ENCODE results near the gene PRR23E.

Gene PRR23E, protein sequence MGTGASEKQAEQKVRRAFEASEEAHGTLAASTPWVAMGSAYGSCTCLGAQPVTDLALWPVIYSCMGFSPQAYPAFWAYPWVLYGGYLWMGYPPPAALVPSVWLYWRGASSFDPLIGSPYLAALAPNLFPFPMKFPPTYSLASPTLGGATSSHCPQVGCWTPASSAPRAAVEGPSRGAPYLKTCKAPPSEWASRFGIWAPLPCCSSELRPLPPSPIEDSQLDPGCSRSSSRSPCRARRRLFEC

DNA sequence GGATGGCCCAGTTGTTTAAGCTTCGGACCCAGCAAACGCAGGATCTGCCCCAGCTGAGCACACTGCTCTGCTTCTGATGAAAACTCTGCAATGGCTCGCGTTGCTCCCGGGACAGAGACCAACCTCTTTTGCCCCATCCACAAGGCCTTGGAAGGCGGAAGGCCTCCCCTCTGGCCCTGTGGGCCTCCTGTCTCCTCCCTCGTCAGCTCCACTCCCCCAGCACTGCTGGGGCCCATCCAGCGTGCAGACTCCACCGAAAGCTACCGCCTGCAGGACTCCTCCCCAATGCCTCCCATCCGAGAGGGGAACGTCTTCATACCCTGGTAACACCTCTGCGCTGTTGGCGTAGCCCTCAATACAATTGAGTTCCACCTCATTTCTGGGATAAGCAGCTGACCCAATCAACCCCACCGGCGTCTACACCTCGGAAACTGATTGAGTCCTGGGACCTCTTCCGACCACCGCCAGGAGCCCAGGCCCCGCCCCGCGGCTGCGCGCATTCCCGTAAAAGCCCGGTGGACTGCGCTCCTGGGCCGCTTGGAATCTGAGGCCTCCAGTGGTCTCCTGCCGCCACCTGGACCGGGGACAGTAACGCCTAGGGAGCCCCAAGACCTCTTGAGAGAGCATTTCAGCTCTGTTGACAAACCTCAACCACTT lies at the start of gene PRR23E:
Gene PRR23E (plus strand): TSS at position 556 of the 657 bp plus-strand sequence. CDS start 3,555 bp downstream, outside the sequence.
- no peaks in the 10 kb centered on the region for H3K27me3 ChIP-seq (ENCODE audit: control insufficient read depth, insufficient read depth, low read length)
- H3K9ac ChIP-seq (ENCODE audit: low read depth, low read length): no peak within 1 kb of the TSS
- H3K36me3 ChIP-seq (ENCODE audit: control insufficient read depth, insufficient read depth, low read length): no peaks in the 10 kb centered on the region
- H3K27ac ChIP-seq (ENCODE audit: low read depth, low read length): no peak within 1 kb of the TSS
- no peak within 1 kb of the TSS for H3K4me3 ChIP-seq (ENCODE audit: low read depth, low read length)
- 0 out of 2 replicates have a peak, but pooled peaks cover 2% of the 10 kb centered on the region for H3K9me3 ChIP-seq (ENCODE audit: control insufficient read depth, insufficient read depth, low read length)
- H3K4me1 ChIP-seq (ENCODE audit: control insufficient read depth, insufficient read depth, low read length): no peaks in the 10 kb centered on the region

- Histone ChIP-seq H3K36me3 (ENCODE audit: control insufficient read depth, insufficient read depth, low read length) (no peaks in the 10 kb centered on the region), H3K9ac (ENCODE audit: low read depth, low read length) (no peak overlapping the region), H3K27ac (ENCODE audit: low read depth, low read length) (no peak overlapping the region), H3K4me1 (ENCODE audit: control insufficient read depth, insufficient read depth, low read length) (no peaks in the 10 kb centered on the region), H3K9me3 (ENCODE audit: control insufficient read depth, insufficient read depth, low read length) (no peaks in the 10 kb centered on the region), H3K27me3 (ENCODE audit: control insufficient read depth, insufficient read depth, low read length) (no peaks in the 10 kb centered on the region), H3K4me3 (ENCODE audit: low read depth, low read length) (no peak overlapping the region)
Observed at GRCh38 chr3:127143172-127143571, 49.8 kb upstream of the PRR23E start.

GRCh38 chr3:127144631-127145030 lies 48.3 kb upstream of the PRR23E start:
- Histone ChIP-seq H3K9me3 (ENCODE audit: control insufficient read depth, insufficient read depth, low read length) (no peaks in the 10 kb centered on the region), H3K27me3 (ENCODE audit: control insufficient read depth, insufficient read depth, low read length) (no peaks in the 10 kb centered on the region), H3K36me3 (ENCODE audit: control insufficient read depth, insufficient read depth, low read length) (no peaks in the 10 kb centered on the region), H3K27ac (ENCODE audit: low read depth, low read length) (no peak overlapping the region), H3K4me3 (ENCODE audit: low read depth, low read length) (no peak overlapping the region), H3K4me1 (ENCODE audit: control insufficient read depth, insufficient read depth, low read length) (no peaks in the 10 kb centered on the region), H3K9ac (ENCODE audit: low read depth, low read length) (no peak overlapping the region)

DNA sequence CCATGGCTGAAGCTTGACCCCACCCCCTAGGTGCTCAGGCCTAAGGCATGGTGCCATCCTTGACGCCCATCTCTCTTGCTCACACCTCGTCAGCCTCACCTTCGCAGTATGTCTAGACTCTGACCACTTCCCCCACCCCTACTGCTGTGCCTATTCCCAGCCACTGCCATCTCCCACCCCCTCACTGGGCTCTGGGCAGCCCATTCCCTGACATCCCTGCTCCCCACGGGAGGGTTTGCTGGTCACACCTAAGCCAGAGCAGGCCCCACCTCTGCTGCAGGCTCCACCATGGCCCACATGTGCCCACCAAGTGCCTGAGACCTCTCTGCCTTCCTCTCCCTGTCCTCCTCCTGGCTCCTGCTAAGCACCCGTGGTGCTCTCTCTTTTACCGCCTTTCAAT lies 47.7 kb upstream of the PRR23E start:
- Histone ChIP-seq H3K4me1 (ENCODE audit: control insufficient read depth, insufficient read depth, low read length) (no peaks in the 10 kb centered on the region), H3K27ac (ENCODE audit: low read depth, low read length) (no peak overlapping the region), H3K9ac (ENCODE audit: low read depth, low read length) (no peak overlapping the region), H3K9me3 (ENCODE audit: control insufficient read depth, insufficient read depth, low read length) (no peaks in the 10 kb centered on the region), H3K27me3 (ENCODE audit: control insufficient read depth, insufficient read depth, low read length) (no peaks in the 10 kb centered on the region), H3K4me3 (ENCODE audit: low read depth, low read length) (no peak overlapping the region), H3K36me3 (ENCODE audit: control insufficient read depth, insufficient read depth, low read length) (no peaks in the 10 kb centered on the region)

- Histone ChIP-seq H3K4me3 (ENCODE audit: low read depth, low read length) (no peak overlapping the region), H3K4me1 (ENCODE audit: control insufficient read depth, insufficient read depth, low read length) (no peaks in the 10 kb centered on the region), H3K9ac (ENCODE audit: low read depth, low read length) (no peak overlapping the region), H3K36me3 (ENCODE audit: control insufficient read depth, insufficient read depth, low read length) (no peaks in the 10 kb centered on the region), H3K9me3 (ENCODE audit: control insufficient read depth, insufficient read depth, low read length) (no peaks in the 10 kb centered on the region), H3K27me3 (ENCODE audit: control insufficient read depth, insufficient read depth, low read length) (no peaks in the 10 kb centered on the region), H3K27ac (ENCODE audit: low read depth, low read length) (no peak overlapping the region)
Observed at GRCh38 chr3:127147291-127147885, 45.5 kb upstream of the PRR23E start.

- H3K4me3 ChIP-seq (ENCODE audit: low read depth, low read length): no peak overlapping the region
- no peaks in the 10 kb centered on the region for H3K9me3 ChIP-seq (ENCODE audit: control insufficient read depth, insufficient read depth, low read length)
- H3K9ac ChIP-seq (ENCODE audit: low read depth, low read length): no peak overlapping the region
- H3K36me3 ChIP-seq (ENCODE audit: control insufficient read depth, insufficient read depth, low read length): no peaks in the 10 kb centered on the region
- no peaks in the 10 kb centered on the region for H3K4me1 ChIP-seq (ENCODE audit: control insufficient read depth, insufficient read depth, low read length)
- H3K27ac ChIP-seq (ENCODE audit: low read depth, low read length): no peak overlapping the region
- no peaks in the 10 kb centered on the region for H3K27me3 ChIP-seq (ENCODE audit: control insufficient read depth, insufficient read depth, low read length)
Observed at GRCh38 chr3:127149621-127150310, 43.2 kb upstream of the PRR23E start.

GRCh38 chr3:127150513-127151250 lies 42.2 kb upstream of the PRR23E start:
- Histone ChIP-seq H3K4me1 (ENCODE audit: control insufficient read depth, insufficient read depth, low read length) (no peaks in the 10 kb centered on the region), H3K9me3 (ENCODE audit: control insufficient read depth, insufficient read depth, low read length) (no peaks in the 10 kb centered on the region), H3K9ac (ENCODE audit: low read depth, low read length) (no peak overlapping the region), H3K27ac (ENCODE audit: low read depth, low read length) (no peak overlapping the region), H3K4me3 (ENCODE audit: low read depth, low read length) (no peak overlapping the region), H3K36me3 (ENCODE audit: control insufficient read depth, insufficient read depth, low read length) (no peaks in the 10 kb centered on the region), H3K27me3 (ENCODE audit: control insufficient read depth, insufficient read depth, low read length) (no peaks in the 10 kb centered on the region)

DNA sequence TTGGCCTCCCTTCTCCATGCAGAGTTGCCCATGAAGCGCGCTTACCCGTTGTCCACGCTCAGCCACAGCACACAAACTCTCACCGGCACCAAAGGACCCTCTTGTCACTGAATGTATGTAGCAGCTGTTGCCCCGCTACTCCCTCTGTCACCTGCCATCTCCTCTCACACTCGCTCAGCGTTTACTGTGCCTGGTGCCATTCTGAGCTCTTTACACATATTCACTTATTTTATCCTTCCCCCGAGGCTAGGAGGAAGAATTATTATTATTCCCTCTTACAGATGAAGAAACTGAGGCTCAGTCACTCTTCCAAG lies 41.7 kb upstream of the PRR23E start:
- H3K9ac ChIP-seq (ENCODE audit: low read depth, low read length): no peak overlapping the region
- H3K9me3 ChIP-seq (ENCODE audit: control insufficient read depth, insufficient read depth, low read length): no peaks in the 10 kb centered on the region
- no peaks in the 10 kb centered on the region for H3K36me3 ChIP-seq (ENCODE audit: control insufficient read depth, insufficient read depth, low read length)
- no peaks in the 10 kb centered on the region for H3K4me1 ChIP-seq (ENCODE audit: control insufficient read depth, insufficient read depth, low read length)
- no peaks in the 10 kb centered on the region for H3K27me3 ChIP-seq (ENCODE audit: control insufficient read depth, insufficient read depth, low read length)
- no peak overlapping the region for H3K27ac ChIP-seq (ENCODE audit: low read depth, low read length)
- no peak overlapping the region for H3K4me3 ChIP-seq (ENCODE audit: low read depth, low read length)

DNA sequence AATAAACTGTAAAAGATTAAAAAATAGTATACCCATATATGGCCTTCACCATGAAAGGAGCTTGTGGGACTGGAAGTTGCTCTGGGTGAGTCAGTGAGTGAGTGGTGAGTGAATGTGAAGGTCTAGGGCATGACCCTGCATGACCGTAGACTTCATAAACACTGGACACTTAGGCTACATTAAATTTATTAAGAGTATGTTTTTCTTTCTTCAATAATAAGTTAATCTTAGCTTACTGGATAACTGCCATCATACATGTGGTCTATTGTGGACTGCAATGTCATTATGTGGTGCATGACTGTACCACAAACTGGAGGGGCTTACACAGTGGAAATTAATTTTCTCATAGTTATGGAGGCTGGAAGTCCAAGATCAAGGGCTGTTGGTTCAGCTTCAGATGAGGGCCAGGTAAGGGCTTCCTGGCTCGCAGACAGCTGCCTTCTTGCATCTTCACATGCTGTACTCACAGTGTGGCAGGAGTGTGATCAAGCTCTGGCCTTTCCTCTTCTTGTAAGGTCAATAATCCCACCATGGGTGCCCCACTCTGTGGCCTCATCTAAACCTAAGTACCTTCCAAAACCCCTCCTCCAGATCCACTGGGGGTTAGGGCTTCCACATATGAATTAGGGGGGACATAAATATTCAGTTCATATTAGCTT lies 40.8 kb upstream of the PRR23E start:
- H3K4me3 ChIP-seq (ENCODE audit: low read depth, low read length): no peak overlapping the region
- H3K9ac ChIP-seq (ENCODE audit: low read depth, low read length): no peak overlapping the region
- no peak overlapping the region for H3K27ac ChIP-seq (ENCODE audit: low read depth, low read length)
- H3K36me3 ChIP-seq (ENCODE audit: control insufficient read depth, insufficient read depth, low read length): no peaks in the 10 kb centered on the region
- no peaks in the 10 kb centered on the region for H3K9me3 ChIP-seq (ENCODE audit: control insufficient read depth, insufficient read depth, low read length)
- H3K4me1 ChIP-seq (ENCODE audit: control insufficient read depth, insufficient read depth, low read length): no peaks in the 10 kb centered on the region
- H3K27me3 ChIP-seq (ENCODE audit: control insufficient read depth, insufficient read depth, low read length): no peaks in the 10 kb centered on the region

DNA sequence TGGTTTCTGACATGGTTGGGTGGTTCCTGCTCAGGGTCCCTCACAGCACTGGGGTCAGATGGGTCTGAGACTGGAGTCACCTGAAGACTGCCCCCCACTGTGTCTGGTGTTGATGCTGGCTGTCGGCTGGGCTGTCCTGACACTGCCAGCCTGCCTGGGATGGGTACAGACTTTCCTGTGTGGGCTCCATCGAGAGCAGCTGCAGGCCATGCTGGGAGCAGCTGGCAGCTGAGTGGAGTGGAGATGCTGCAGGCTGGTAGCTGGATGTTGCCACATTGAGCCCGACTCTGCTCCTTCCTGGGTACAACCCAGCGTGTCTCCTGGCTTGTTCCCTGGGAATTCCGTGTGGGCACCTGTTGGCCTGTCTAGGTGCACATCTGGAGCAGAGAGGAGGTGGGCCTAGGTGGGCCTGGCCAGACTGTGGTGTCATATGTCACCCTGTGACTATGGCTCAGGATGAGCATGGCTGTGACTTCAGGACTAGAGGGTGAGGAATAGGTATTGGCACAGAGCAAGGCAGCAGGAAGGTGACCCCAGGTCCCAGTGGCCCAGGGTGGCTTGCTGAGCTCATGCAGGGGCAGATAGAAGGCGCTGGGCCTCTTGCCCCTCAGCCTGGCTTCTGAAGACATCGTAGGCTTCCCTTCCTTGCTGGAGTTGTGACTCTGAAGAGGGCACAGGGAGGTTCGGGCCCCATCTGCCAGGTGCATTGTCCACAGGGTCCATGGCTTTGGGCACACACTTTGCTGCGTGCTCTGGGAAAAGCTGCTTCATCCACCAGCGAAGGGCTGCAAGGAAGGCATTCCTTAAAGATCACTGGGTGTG lies 40.0 kb upstream of the PRR23E start:
- Histone ChIP-seq H3K4me1 (ENCODE audit: control insufficient read depth, insufficient read depth, low read length) (no peaks in the 10 kb centered on the region), H3K27me3 (ENCODE audit: control insufficient read depth, insufficient read depth, low read length) (no peaks in the 10 kb centered on the region)

More for the DNA sequence above, 40.0 kb upstream of the PRR23E start:
- H3K9ac ChIP-seq (ENCODE audit: low read depth, low read length): no peak overlapping the region
- H3K36me3 ChIP-seq (ENCODE audit: control insufficient read depth, insufficient read depth, low read length): no peaks in the 10 kb centered on the region
- no peaks in the 10 kb centered on the region for H3K9me3 ChIP-seq (ENCODE audit: control insufficient read depth, insufficient read depth, low read length)
- H3K27ac ChIP-seq (ENCODE audit: low read depth, low read length): no peak overlapping the region
- no peak overlapping the region for H3K4me3 ChIP-seq (ENCODE audit: low read depth, low read length)
